PC-9 (cell line): Measurements from ENCODE around the gene CPN2.

ENCODE experiments used
- CTCF ChIP-seq: fragments of 200-600 bp; sonication (generic); conservative IDR thresholded peaks from 2 replicates; pipeline ENCODE4 v1.6.1; 2017; ENCODE audit warnings: mixed run types, antibody characterized with exemption, mild to moderate bottlenecking, moderate library complexity
- EZH2 ChIP-seq: fragments of 200-600 bp; sonication (generic); IDR thresholded peaks from 2 replicates; pipeline ENCODE4 v1.8.0; 2017; ENCODE audit warnings: antibody characterized with exemption, low read depth

DNA sequence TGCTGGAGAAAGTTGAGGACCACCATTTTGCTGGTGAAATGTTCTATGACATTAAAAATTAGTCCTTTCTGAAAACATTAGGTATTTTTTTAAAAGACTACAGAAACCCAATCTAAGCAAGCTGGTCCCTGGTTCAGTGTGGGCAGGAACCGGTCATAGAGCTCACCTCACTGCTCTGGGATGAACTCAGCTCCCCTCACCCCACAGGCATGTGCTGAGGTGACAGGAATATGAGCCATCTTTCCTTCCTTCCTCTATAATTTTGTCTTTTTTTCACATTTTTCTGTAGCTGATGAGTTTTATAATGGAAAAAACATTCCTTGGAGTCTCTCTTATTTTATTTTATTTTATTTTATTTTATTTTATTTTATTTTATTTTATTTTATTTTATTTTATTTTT, 26.6 kb upstream of the CPN2 start:
- TF ChIP-seq CTCF, result no peak
- no peak for TF ChIP-seq EZH2
